HepG2 (cell line): Measurements from ENCODE around the gene DNAJA2. TPM values are rescaled to one million over a fixed set of nuclear protein-coding genes. Genes with fewer than 3 reads are reported as not detected.

Experiments
- ATF7-NPFF ChIP-seq: sonication (generic); formaldehyde crosslinking; IDR thresholded peaks from 2 replicates; pipeline ENCODE4 v1.8.1; 2023; ENCODE audit warnings: mild to moderate bottlenecking, low read depth, missing genetic modification reagents, moderate library complexity
- CCAR2 ChIP-seq: fragments of 200-400 bp; formaldehyde crosslinking; optimal IDR thresholded peaks from 2 replicates; pipeline ENCODE3; 2018; ENCODE audit warnings: low read depth, mild to moderate bottlenecking, low read length, moderate library complexity
- CENPX ChIP-seq: sonication (generic); formaldehyde crosslinking; IDR thresholded peaks from 2 replicates; pipeline ENCODE4 v1.9.0; 2021; ENCODE audit warnings: mild to moderate bottlenecking, missing genetic modification reagents, moderate library complexity
- FIP1L1 ChIP-seq: fragments of 200-400 bp; formaldehyde crosslinking; IDR thresholded peaks from 2 replicates; pipeline ENCODE4 v1.6.1; 2018; ENCODE audit warnings: low read depth, mild to moderate bottlenecking, low read length, moderate library complexity, borderline replicate concordance; ENCODE audit not compliant: insufficient read depth
- HIVEP1 ChIP-seq: sonication (generic); formaldehyde crosslinking; IDR thresholded peaks from 2 replicates; pipeline ENCODE4 v1.4.0; 2020; ENCODE audit warnings: mild to moderate bottlenecking, missing genetic modification reagents
- KLF13 ChIP-seq: sonication (generic); formaldehyde crosslinking; IDR thresholded peaks from 2 replicates; pipeline ENCODE4 v1.4.0; 2020; ENCODE audit warnings: mild to moderate bottlenecking, missing genetic modification reagents
- KLF16 ChIP-seq, 2 experiments: sonication (generic) in 1 of 2; formaldehyde crosslinking in 1 of 2; IDR thresholded peaks; 2 replicates each; pipeline versions ENCODE4 v1.6.1 to v1.8.0; 2016 to 2023; ENCODE audit warnings: missing genetic modification reagents in 2 of 2, missing compliant biosample characterization in 1 of 2
- KMT2B ChIP-seq: IDR thresholded peaks from 2 replicates; pipeline ENCODE4 v1.6.1; 2016; ENCODE audit warnings: missing genetic modification reagents, missing compliant biosample characterization
- MLLT10 ChIP-seq: sonication (generic); formaldehyde crosslinking; IDR thresholded peaks from 2 replicates; pipeline ENCODE4 v1.4.0; 2020; ENCODE audit warnings: missing genetic modification reagents
- MYC ChIP-seq: sonication (generic); formaldehyde crosslinking; IDR thresholded peaks from 2 replicates; pipeline ENCODE4 v1.9.0; 2021; ENCODE audit warnings: missing genetic modification reagents, borderline replicate concordance
- NFE2L1 ChIP-seq: sonication (generic); formaldehyde crosslinking; IDR thresholded peaks from 2 replicates; pipeline ENCODE4 v1.4.0; 2020; ENCODE audit warnings: missing genetic modification reagents, mild to moderate bottlenecking, borderline replicate concordance
- POLR2G ChIP-seq: fragments of 200-400 bp; formaldehyde crosslinking; IDR thresholded peaks from 2 replicates; pipeline ENCODE4 v1.6.1; 2018; ENCODE audit warnings: mild to moderate bottlenecking, low read depth, low read length, moderate library complexity
- TERF1 ChIP-seq: sonication (generic); formaldehyde crosslinking; IDR thresholded peaks from 2 replicates; pipeline ENCODE4 v1.8.0; 2022; ENCODE audit warnings: mild to moderate bottlenecking, missing genetic modification reagents, moderate library complexity
- ZHX1 ChIP-seq: sonication (generic); formaldehyde crosslinking; IDR thresholded peaks from 2 replicates; pipeline ENCODE4 v1.8.1; 2022; ENCODE audit warnings: low read depth, mild to moderate bottlenecking, missing genetic modification reagents
- ZKSCAN5 ChIP-seq: sonication (generic); formaldehyde crosslinking; IDR thresholded peaks from 2 replicates; pipeline ENCODE4 v1.5.1; 2020; ENCODE audit warnings: mild to moderate bottlenecking, missing genetic modification reagents
- ZNF136 ChIP-seq: sonication (generic); formaldehyde crosslinking; IDR thresholded peaks from 2 replicates; pipeline ENCODE4 v1.8.1; 2022; ENCODE audit warnings: low read depth, mild to moderate bottlenecking, moderate library complexity, missing genetic modification reagents
- ZNF225 ChIP-seq: sonication (generic); formaldehyde crosslinking; IDR thresholded peaks from 2 replicates; pipeline ENCODE4 v1.4.0; 2020; ENCODE audit warnings: mild to moderate bottlenecking, missing genetic modification reagents
- ZNF253 ChIP-seq: sonication (generic); formaldehyde crosslinking; IDR thresholded peaks from 2 replicates; pipeline ENCODE4 v1.8.0; 2022; ENCODE audit warnings: mild to moderate bottlenecking, missing genetic modification reagents, borderline replicate concordance
- ZNF256 ChIP-seq: sonication (generic); formaldehyde crosslinking; conservative IDR thresholded peaks from 2 replicates; pipeline ENCODE4 v1.4.0; 2020; ENCODE audit warnings: missing genetic modification reagents
- ZNF503 ChIP-seq: sonication (generic); formaldehyde crosslinking; IDR thresholded peaks from 2 replicates; pipeline ENCODE4 v1.4.0; 2020; ENCODE audit warnings: missing genetic modification reagents
- ZNF703 ChIP-seq: sonication (generic); formaldehyde crosslinking; IDR thresholded peaks from 2 replicates; pipeline ENCODE4 v1.5.1; 2020; ENCODE audit warnings: missing genetic modification reagents, mild to moderate bottlenecking, moderate library complexity, borderline replicate concordance
- ZSCAN21 ChIP-seq: sonication (generic); formaldehyde crosslinking; IDR thresholded peaks from 2 replicates; pipeline ENCODE4 v1.8.0; 2022; ENCODE audit warnings: mild to moderate bottlenecking, missing genetic modification reagents, moderate library complexity, borderline replicate concordance
- ZSCAN31 ChIP-seq: sonication (generic); formaldehyde crosslinking; IDR thresholded peaks from 2 replicates; pipeline ENCODE4 v1.5.0; 2020; ENCODE audit warnings: low read depth, mild to moderate bottlenecking, missing genetic modification reagents
- polyA plus RNA-seq, 8 experiments: library from polyadenylated mRNA; depleted of rRNA in 3 of 8; stranded (reverse) in 7 of 8; unstranded in 1 of 8; fragments of >200 nt; fragmentation: Illumina TruSeq in 4 of 8; extraction: Trizol in 4 of 8; gene quantifications; 2 replicates each; pipeline versions ENCODE4 v1.2.1 to v1.2.3, GENCODE V29; 2011 to 2016; ENCODE audit warnings: low read depth in 4 of 8, missing spikeins in 1 of 8, mixed read lengths in 1 of 8; ENCODE audit not compliant: insufficient read depth in 1 of 8
- total RNA-seq, 5 experiments: library from RNA; depleted of rRNA; stranded (reverse); fragments of >200 nt; fragmentation: Illumina TruSeq; extraction: Trizol; gene quantifications; 2 replicates each; pipeline ENCODE4 v1.2.3, GENCODE V29; 2016; ENCODE audit warnings: low read depth in 1 of 5

The DNAJA2 gene
- total and polyA plus RNA-seq, 2 of the 13 experiments (the other 11 are each of a cell fraction or from before 2014, with no cell fraction given): 25.4 to 176 TPM

- TF ChIP-seq ZHX1 (CRISPR knock-in tag) (no peak), ZKSCAN5 (no peak), ZNF503 (CRISPR knock-in tag) (no peak), ZNF253 (CRISPR knock-in tag) (no peak), ZNF703 (CRISPR knock-in tag) (no peak), MYC (CRISPR knock-in tag) (peak; percentile 61; the same call in 1 of the 2 replicates), KLF16 (CRISPR knock-in tag; IDR thresholded peaks at IDR 0.05) (peak in 1 of 2 experiments; percentile 16; a peak in 1 of 4 replicates), MLLT10 (CRISPR knock-in tag) (no peak), KMT2B (CRISPR knock-in tag) (no peak), ZNF136 (CRISPR knock-in tag) (no peak), FIP1L1 (no peak), ATF7-NPFF (no peak), ZSCAN21 (CRISPR knock-in tag) (no peak), KLF13 (CRISPR knock-in tag) (no peak), ZSCAN31 (CRISPR knock-in tag) (no peak), NFE2L1 (CRISPR knock-in tag) (no peak), TERF1 (CRISPR knock-in tag) (no peak), ZNF225 (CRISPR knock-in tag) (no peak), POLR2G (no peak), CCAR2 (no peak), HIVEP1 (CRISPR knock-in tag) (0 out of 2 replicates have a peak, but pooled peaks have one; percentile 61), ZNF256 (CRISPR knock-in tag) (no peak), CENPX (CRISPR knock-in tag) (no peak)
Measured at GRCh38 chr16:46948548-46949166, 24.8 kb downstream of the DNAJA2 start (continued).
